ENCODE results near the gene SGPP1.

The SGPP1 gene

DNA sequence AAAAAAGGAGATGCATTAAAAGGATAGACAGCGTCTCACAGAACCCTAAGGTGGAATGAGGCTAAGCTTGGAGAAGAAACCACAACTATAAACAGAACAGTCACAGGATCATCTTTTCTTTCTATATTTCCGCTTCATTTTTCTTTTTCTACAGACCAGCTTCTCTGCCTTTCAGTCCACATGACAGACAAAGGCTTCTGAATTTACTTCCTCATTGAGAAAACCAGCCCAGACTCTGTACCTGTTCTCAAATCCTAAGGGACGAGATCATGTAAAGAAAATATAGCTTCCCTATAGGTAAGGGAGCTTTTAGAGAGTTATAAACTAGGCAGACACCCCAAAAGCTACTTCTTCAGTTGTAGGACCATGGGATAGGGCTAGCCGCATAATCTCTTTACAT is 17.4 kb downstream of the SGPP1 start:
- ChIA-PET CTCF (interaction anchor here (0.6 kb wide), 2 partner anchors 12 to 1850 kb away, joined by 3 read pairs; no protein-coding TSS in a partner anchor), POLR2A (interaction anchor here (0.9 kb wide), 1 partner anchor 69 kb away, joined by 3 read pairs; the partner anchor contains the start of gene WDR89)
- no peak overlapping the region for H3K27ac ChIP-seq (ENCODE audit: extremely low read depth, low read depth, low read length)
- H3K4me3 ChIP-seq (ENCODE audit: low read depth, low read length) = no peak overlapping the region
- no peaks in the 10 kb centered on the region for H3K4me1 ChIP-seq (ENCODE audit: control insufficient read depth, insufficient read depth, low read length)
- TF ChIP-seq, protein P1, sequence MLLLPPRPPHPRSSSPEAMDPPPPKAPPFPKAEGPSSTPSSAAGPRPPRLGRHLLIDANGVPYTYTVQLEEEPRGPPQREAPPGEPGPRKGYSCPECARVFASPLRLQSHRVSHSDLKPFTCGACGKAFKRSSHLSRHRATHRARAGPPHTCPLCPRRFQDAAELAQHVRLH (tag by site-specific recombination; IDR thresholded peaks at IDR 0.05) = no peak
- TF ChIP-seq ZBTB8A (tag by site-specific recombination; IDR thresholded peaks at IDR 0.05) (no peak), ZNF791 (tag by site-specific recombination; IDR thresholded peaks at IDR 0.05) (no peak), ZNF548 (tag by site-specific recombination; IDR thresholded peaks at IDR 0.05) (no peak)
- TF ChIP-seq, protein P2, sequence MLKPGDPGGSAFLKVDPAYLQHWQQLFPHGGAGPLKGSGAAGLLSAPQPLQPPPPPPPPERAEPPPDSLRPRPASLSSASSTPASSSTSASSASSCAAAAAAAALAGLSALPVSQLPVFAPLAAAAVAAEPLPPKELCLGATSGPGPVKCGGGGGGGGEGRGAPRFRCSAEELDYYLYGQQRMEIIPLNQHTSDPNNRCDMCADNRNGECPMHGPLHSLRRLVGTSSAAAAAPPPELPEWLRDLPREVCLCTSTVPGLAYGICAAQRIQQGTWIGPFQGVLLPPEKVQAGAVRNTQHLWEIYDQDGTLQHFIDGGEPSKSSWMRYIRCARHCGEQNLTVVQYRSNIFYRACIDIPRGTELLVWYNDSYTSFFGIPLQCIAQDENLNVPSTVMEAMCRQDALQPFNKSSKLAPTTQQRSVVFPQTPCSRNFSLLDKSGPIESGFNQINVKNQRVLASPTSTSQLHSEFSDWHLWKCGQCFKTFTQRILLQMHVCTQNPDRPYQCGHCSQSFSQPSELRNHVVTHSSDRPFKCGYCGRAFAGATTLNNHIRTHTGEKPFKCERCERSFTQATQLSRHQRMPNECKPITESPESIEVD (tag by site-specific recombination; IDR thresholded peaks at IDR 0.05) = no peak
- TF ChIP-seq, protein P3, sequence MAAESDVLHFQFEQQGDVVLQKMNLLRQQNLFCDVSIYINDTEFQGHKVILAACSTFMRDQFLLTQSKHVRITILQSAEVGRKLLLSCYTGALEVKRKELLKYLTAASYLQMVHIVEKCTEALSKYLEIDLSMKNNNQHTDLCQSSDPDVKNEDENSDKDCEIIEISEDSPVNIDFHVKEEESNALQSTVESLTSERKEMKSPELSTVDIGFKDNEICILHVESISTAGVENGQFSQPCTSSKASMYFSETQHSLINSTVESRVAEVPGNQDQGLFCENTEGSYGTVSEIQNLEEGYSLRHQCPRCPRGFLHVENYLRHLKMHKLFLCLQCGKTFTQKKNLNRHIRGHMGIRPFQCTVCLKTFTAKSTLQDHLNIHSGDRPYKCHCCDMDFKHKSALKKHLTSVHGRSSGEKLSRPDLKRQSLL (tag by site-specific recombination; IDR thresholded peaks at IDR 0.05) = no peak
- TF ChIP-seq, protein P4, sequence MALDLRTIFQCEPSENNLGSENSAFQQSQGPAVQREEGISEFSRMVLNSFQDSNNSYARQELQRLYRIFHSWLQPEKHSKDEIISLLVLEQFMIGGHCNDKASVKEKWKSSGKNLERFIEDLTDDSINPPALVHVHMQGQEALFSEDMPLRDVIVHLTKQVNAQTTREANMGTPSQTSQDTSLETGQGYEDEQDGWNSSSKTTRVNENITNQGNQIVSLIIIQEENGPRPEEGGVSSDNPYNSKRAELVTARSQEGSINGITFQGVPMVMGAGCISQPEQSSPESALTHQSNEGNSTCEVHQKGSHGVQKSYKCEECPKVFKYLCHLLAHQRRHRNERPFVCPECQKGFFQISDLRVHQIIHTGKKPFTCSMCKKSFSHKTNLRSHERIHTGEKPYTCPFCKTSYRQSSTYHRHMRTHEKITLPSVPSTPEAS (tag by site-specific recombination; IDR thresholded peaks at IDR 0.05) = no peak
- no peaks in the 10 kb centered on the region for H3K36me3 ChIP-seq (ENCODE audit: control insufficient read depth in 2 of 2, insufficient read depth in 1 of 2, low read length in 2 of 2)
- no peaks in the 10 kb centered on the region for H3K9me3 ChIP-seq (ENCODE audit: control insufficient read depth, insufficient read depth, low read depth, low read length)

DNA sequence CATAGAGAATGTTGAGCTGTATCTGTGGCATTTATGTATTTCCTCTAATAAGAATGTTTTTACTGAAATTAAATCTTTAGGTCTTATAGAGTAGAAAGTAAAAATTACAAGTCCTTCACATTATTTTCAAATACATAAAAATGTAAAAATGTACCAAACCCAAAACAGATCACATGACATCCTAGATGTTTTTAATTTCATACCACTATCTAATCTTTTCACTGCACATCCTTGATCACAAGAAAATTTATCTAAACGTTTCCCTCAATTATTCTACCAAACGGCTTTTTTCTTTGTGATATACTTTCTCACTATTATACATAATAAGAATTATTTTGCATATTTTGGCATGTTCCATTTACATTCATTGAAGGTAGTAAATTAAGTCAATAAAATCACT is 18.3 kb downstream of the SGPP1 start:
- Histone ChIP-seq H3K36me3 (ENCODE audit: control insufficient read depth in 2 of 2, insufficient read depth in 1 of 2, low read length in 2 of 2) (no peaks in the 10 kb centered on the region), H3K4me3 (ENCODE audit: low read depth, low read length) (no peak overlapping the region), H3K4me1 (ENCODE audit: control insufficient read depth, insufficient read depth, low read length) (no peaks in the 10 kb centered on the region), H3K9me3 (ENCODE audit: control insufficient read depth, insufficient read depth, low read depth, low read length) (no peaks in the 10 kb centered on the region), H3K27ac (ENCODE audit: extremely low read depth, low read depth, low read length) (no peak overlapping the region)
- POLR2A ChIA-PET = interaction anchor here (1.5 kb wide), 1 partner anchor 68 kb away, joined by 3 read pairs; the partner anchor contains the start of gene WDR89
- TF ChIP-seq ZNF426 (tag by site-specific recombination; IDR thresholded peaks at IDR 0.05) (no peak), GLI4 (tag by site-specific recombination; IDR thresholded peaks at IDR 0.05) (no peak), ZNF114 (tag by site-specific recombination; IDR thresholded peaks at IDR 0.05) (no peak), ZNF416 (tag by site-specific recombination; IDR thresholded peaks at IDR 0.05) (no peak), BCL11B (tag by site-specific recombination; IDR thresholded peaks at IDR 0.05; ENCODE audit: low read depth) (no peak), TCF7L2 (IDR thresholded peaks at IDR 0.05; ENCODE audit: borderline replicate concordance, low read depth, low read length) (no peak), ZNF561 (tag by site-specific recombination; IDR thresholded peaks at IDR 0.05; ENCODE audit: borderline replicate concordance) (no peak), ZNF175 (tag by site-specific recombination; IDR thresholded peaks at IDR 0.05) (no peak), ZNF19 (tag by site-specific recombination; IDR thresholded peaks at IDR 0.05; ENCODE audit: low read depth) (no peak), ZNF394 (tag by site-specific recombination; IDR thresholded peaks at IDR 0.05; ENCODE audit: borderline replicate concordance) (no peak), ZIC2 (tag by site-specific recombination; IDR thresholded peaks at IDR 0.05) (no peak), ZNF184 (tag by site-specific recombination; IDR thresholded peaks at IDR 0.05) (no peak), ZNF544 (tag by site-specific recombination; IDR thresholded peaks at IDR 0.05) (no peak), ZNF560 (tag by site-specific recombination; IDR thresholded peaks at IDR 0.05; ENCODE audit: borderline replicate concordance) (no peak), SCRT2 (tag by site-specific recombination; IDR thresholded peaks at IDR 0.05) (no peak), ZNF610 (tag by site-specific recombination; IDR thresholded peaks at IDR 0.05; ENCODE audit: borderline replicate concordance) (no peak)
- TF ChIP-seq, protein P5, sequence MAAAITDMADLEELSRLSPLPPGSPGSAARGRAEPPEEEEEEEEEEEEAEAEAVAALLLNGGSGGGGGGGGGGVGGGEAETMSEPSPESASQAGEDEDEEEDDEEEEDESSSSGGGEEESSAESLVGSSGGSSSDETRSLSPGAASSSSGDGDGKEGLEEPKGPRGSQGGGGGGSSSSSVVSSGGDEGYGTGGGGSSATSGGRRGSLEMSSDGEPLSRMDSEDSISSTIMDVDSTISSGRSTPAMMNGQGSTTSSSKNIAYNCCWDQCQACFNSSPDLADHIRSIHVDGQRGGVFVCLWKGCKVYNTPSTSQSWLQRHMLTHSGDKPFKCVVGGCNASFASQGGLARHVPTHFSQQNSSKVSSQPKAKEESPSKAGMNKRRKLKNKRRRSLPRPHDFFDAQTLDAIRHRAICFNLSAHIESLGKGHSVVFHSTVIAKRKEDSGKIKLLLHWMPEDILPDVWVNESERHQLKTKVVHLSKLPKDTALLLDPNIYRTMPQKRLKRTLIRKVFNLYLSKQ (tag by site-specific recombination; IDR thresholded peaks at IDR 0.05; ENCODE audit: borderline replicate concordance) = no peak
- TF ChIP-seq, protein P6, sequence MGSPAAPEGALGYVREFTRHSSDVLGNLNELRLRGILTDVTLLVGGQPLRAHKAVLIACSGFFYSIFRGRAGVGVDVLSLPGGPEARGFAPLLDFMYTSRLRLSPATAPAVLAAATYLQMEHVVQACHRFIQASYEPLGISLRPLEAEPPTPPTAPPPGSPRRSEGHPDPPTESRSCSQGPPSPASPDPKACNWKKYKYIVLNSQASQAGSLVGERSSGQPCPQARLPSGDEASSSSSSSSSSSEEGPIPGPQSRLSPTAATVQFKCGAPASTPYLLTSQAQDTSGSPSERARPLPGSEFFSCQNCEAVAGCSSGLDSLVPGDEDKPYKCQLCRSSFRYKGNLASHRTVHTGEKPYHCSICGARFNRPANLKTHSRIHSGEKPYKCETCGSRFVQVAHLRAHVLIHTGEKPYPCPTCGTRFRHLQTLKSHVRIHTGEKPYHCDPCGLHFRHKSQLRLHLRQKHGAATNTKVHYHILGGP (tag by site-specific recombination; IDR thresholded peaks at IDR 0.05) = no peak
- CTCF ChIA-PET = interaction anchor here (0.5 to 0.9 kb wide), 4 partner anchors 17 to 157 kb away, joined by 3 to 4 read pairs (median 3); no protein-coding TSS in a partner anchor

All from HEK293 (cell line).